Left ventricle myocardium inferior (tissue), 1 donor: ENCODE measurements around the gene MYO16. TPM values are rescaled to one million over a fixed set of nuclear protein-coding genes. Genes with fewer than 3 reads are reported as not detected.
A peak's percentile ranks its signal among the peaks of the same experiment; 100 is the strongest.

ENCODE experiments used
- DNase-seq: peaks from one replicate; pipeline ENCODE4 v3.0.0-alpha.2; 2020
- H3K27ac ChIP-seq: fragments of 200-600 bp; replicated peaks from 2 replicates; pipeline ENCODE4 v1.8.0; 2021
- H3K27me3 ChIP-seq: fragments of 200-600 bp; 2 replicates; pipeline ENCODE4 v1.8.0; 2021; ENCODE audit warnings: low read depth
- H3K36me3 ChIP-seq: fragments of 200-600 bp; 2 replicates; pipeline ENCODE4 v1.8.0; 2021
- H3K4me1 ChIP-seq: fragments of 200-600 bp; 2 replicates; pipeline ENCODE4 v1.8.0; 2021
- H3K4me3 ChIP-seq: fragments of 200-600 bp; 2 replicates; pipeline ENCODE4 v1.8.0; 2021; ENCODE audit warnings: mild to moderate bottlenecking, moderate library complexity
- H3K9me3 ChIP-seq: fragments of 200-600 bp; replicated peaks from 2 replicates; pipeline ENCODE4 v1.8.0; 2021
- intact Hi-C: fragments of 100-400 bp; cut with micrococcal nuclease; formaldehyde crosslinking; loops from one replicate; pipeline ENCODE4 v1.11.0; 2022
- total RNA-seq: library from RNA; stranded (reverse); fragmentation: NEBNext Ultra II Directional; extraction: Animal tissue kit (Norgen Biotek cat#: 25700); gene quantifications from one replicate; pipeline ENCODE4 v1.2.1, GENCODE V29; 2021
- TF ChIP-seq, protein P1 (sequence below): fragments of 200-600 bp; IDR thresholded peaks from 2 replicates; pipeline ENCODE4 v1.8.0; 2021; ENCODE audit warnings: antibody characterized with exemption, mild to moderate bottlenecking, borderline replicate concordance
- donor health status: DM: no; HTN: yes; CAD: no; lungs with severe emphysema.

The MYO16 gene
- total RNA-seq, 1 donor from 2014 or later, result 1.7 TPM

DNA sequence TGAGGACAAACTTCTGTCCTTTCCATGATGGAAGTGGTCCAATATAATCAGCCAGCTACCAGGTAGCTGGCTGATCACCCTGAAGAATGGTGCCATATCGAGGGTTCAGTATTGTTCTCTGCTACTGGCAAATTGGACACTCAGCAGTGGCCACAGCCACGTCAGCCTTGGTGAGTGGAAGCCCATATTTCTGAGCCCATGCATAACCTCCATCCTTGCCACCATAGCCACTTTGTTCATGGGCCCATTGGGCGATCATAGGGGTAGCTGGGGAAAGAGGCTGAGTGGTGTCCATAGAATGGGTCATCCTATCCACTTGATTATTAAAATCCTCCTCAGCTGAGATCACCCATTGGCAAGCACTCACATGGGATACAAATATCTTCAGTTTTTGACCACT, 591.2 kb downstream of the MYO16 start:
- Histone ChIP-seq H3K4me1 (no peaks in the 10 kb centered on the region), H3K9me3 (peaks cover 21% of the 10 kb centered on the region), H3K27me3 (no peaks in the 10 kb centered on the region), H3K4me3 (no peak overlapping the region), H3K27ac (no peak overlapping the region), H3K36me3 (no peaks in the 10 kb centered on the region)
- TF ChIP-seq, protein P1, sequence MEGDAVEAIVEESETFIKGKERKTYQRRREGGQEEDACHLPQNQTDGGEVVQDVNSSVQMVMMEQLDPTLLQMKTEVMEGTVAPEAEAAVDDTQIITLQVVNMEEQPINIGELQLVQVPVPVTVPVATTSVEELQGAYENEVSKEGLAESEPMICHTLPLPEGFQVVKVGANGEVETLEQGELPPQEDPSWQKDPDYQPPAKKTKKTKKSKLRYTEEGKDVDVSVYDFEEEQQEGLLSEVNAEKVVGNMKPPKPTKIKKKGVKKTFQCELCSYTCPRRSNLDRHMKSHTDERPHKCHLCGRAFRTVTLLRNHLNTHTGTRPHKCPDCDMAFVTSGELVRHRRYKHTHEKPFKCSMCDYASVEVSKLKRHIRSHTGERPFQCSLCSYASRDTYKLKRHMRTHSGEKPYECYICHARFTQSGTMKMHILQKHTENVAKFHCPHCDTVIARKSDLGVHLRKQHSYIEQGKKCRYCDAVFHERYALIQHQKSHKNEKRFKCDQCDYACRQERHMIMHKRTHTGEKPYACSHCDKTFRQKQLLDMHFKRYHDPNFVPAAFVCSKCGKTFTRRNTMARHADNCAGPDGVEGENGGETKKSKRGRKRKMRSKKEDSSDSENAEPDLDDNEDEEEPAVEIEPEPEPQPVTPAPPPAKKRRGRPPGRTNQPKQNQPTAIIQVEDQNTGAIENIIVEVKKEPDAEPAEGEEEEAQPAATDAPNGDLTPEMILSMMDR, result no peak
- intact Hi-C loops, result no loop called here
- DNase-seq, result no peak

DNA sequence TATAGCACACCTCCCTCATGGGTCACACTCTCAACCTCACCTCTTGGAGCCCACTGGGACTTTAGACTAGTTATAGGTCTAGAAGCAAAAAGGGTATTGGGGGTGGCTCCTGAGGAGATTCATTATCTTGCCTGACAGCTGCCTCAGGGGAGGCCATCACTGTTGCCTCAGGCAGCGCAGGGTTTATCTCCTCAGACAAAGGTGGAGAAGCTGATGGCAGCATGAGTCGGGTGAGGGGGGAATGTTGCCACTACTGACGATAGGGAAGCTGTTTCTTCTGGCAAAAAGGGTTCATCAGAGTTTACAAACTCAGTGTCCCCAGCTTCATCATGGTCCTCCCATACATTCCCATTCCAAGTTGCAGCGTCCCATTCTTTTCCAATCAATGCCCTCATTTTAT, 594.6 kb downstream of the MYO16 start:
- TF ChIP-seq, protein P1, result no peak
- Histone ChIP-seq H3K36me3 (no peaks in the 10 kb centered on the region), H3K27me3 (no peaks in the 10 kb centered on the region), H3K4me3 (no peak overlapping the region), H3K9me3 (peaks cover 21% of the 10 kb centered on the region), H3K27ac (no peak overlapping the region), H3K4me1 (peaks cover 6% of the 10 kb centered on the region)
- intact Hi-C loops, result no loop called here
- DNase-seq, result no peak

DNA sequence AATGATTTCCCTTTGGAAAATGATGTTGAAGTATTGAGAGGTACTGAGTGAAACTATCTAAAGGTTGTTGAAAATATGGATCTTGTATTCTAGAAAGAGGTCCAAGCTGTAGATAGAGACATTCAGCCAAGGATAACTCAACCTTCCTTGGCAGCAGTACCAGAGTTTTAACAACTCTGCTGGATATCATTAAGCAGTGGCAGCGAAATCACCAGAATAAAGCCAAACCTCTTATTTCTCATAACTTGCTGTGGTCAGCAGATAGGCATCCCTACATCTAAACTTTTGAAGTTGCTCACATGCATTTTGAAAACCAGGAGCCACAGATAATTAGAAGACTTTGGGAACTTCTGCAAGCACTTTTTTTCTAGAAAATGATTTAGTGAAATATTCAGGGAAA, 597.2 kb downstream of the MYO16 start:
- TF ChIP-seq, protein P1, result no peak
- Histone ChIP-seq H3K27ac (no peak overlapping the region), H3K4me1 (peaks cover 6% of the 10 kb centered on the region), H3K9me3 (peaks cover 26% of the 10 kb centered on the region), H3K27me3 (no peaks in the 10 kb centered on the region), H3K4me3 (no peak overlapping the region), H3K36me3 (no peaks in the 10 kb centered on the region)
- intact Hi-C loops, result no loop called here
- no peak for DNase-seq

DNA sequence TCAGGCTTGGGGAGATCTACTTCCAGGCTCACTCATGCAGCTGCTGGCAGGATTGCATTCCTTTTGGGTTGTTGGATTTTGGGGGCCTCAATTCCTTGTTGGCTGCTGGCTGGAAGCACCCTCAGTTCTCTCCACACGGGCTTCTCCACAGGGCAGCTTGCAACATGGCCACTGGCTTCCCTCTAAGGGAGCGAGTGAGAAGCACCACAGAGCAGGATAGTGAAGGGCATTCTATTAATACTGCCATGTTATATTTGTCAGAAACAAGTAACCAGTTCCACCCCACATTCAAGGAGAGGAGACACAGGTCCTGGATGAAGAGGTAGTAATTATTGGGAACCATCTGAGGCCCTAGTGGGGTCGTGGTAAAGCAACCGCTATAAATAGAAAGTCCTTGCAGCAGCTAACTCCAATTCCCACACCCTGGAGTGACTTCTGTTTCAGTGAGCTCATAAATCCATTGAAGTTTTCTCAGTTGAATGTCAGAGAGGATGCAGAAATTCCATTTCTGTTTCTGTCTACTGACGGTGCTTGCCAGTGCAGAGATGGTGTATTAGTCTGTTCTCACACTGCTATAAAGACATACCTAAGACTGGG, 598.0 kb downstream of the MYO16 start:
- DNase-seq, result no peak
- Histone ChIP-seq H3K27me3 (no peaks in the 10 kb centered on the region), H3K36me3 (no peaks in the 10 kb centered on the region), H3K4me3 (no peak overlapping the region), H3K27ac (peak overlapping the region; percentile 14), H3K4me1 (peaks cover 6% of the 10 kb centered on the region), H3K9me3 (peaks cover 25% of the 10 kb centered on the region)
- TF ChIP-seq, protein P1, result no peak
- intact Hi-C loops, result no loop called here

DNA sequence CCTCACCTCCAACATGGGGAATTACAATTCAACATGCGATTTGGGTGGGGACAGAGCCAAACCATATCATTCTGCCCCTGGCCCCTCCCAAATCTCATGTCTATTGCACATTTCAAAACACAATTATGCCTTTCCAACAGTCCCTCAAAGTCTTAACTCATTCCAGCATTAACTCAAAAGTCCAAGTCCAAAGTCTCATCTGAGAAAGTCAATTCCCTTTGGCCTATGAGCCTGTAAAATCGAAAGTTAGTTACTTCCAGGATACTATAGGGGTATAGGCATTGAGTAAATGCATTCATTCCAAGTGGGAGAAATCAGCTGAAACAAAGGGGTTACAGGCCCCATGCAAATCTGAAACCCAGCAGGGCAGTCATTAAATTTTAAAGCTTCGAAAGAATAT, 598.8 kb downstream of the MYO16 start:
- peaks cover 18% of the 10 kb centered on the region for H3K9me3 ChIP-seq
- no peaks in the 10 kb centered on the region for H3K36me3 ChIP-seq
- H3K4me3 ChIP-seq, result no peak overlapping the region
- H3K27me3 ChIP-seq, result no peaks in the 10 kb centered on the region
- TF ChIP-seq, protein P1, result no peak
- no peak overlapping the region for H3K27ac ChIP-seq
- DNase-seq, result no peak
- peaks cover 6% of the 10 kb centered on the region for H3K4me1 ChIP-seq
- intact Hi-C loops, result no loop called here
